Spinal cord (tissue), 10 donors: ENCODE measurements around the gene COMP. TPM values are rescaled to one million over a fixed set of nuclear protein-coding genes. Genes with fewer than 3 reads are reported as not detected.
A peak's percentile ranks its signal among the peaks of the same experiment; 100 is the strongest.
"Not testable (repeated sequence)": the region's sequence is repeated elsewhere in the genome, so short reads cannot be mapped to it uniquely, and the experiment has no call there.

ENCODE experiments used
- DNase-seq, 6 donors: peaks; one replicate each; pipeline versions ENCODE4 v3.0.0 to v3.0.0-alpha.2; 2013 to 2015; ENCODE audit warnings: low spot score in 6 of 6, low read depth in 4 of 6
- H3K27ac ChIP-seq: one replicate; pipeline ENCODE4 v1.5.1; 2013; ENCODE audit warnings: low read depth, low read length, control low read depth
- H3K27me3 ChIP-seq: one replicate; pipeline ENCODE4 v1.6.1; 2013; ENCODE audit warnings: low read length; ENCODE audit not compliant: control insufficient read depth, insufficient read depth
- H3K36me3 ChIP-seq: one replicate; pipeline ENCODE4 v1.6.1; 2013; ENCODE audit warnings: low read length; ENCODE audit not compliant: control insufficient read depth, insufficient read depth
- H3K4me1 ChIP-seq: one replicate; pipeline ENCODE4 v1.6.1; 2013; ENCODE audit warnings: low read length; ENCODE audit not compliant: control insufficient read depth, insufficient read depth
- H3K4me3 ChIP-seq: one replicate; pipeline ENCODE4 v1.5.1; 2013; ENCODE audit warnings: low read depth, low read length, control low read depth
- H3K9me3 ChIP-seq: one replicate; pipeline ENCODE4 v1.6.1; 2013; ENCODE audit warnings: low read length; ENCODE audit not compliant: control insufficient read depth, insufficient read depth
- WGBS: methylation state at CpG from one replicate; pipeline ENCODE4 v1.1.5; 2013; ENCODE audit warnings: missing lambda C conversion rate; ENCODE audit not compliant: insufficient coverage; 5-methylcytosine and 5-hydroxymethylcytosine counted together
- polyA plus RNA-seq, 2 donors: library from polyadenylated mRNA; unstranded; fragments of 120-200 nt; gene quantifications; one replicate each; pipeline ENCODE4 v1.2.1, GENCODE V29; 2013; ENCODE audit not compliant: insufficient read length in 2 of 2
- total RNA-seq, 2 donors: library from RNA; depleted of rRNA in 1 of 2; stranded (reverse); fragments of 120-200 nt in 1 of 2; fragments of >200 nt in 1 of 2; gene quantifications; one replicate each; pipeline versions ENCODE4 v1.2.3 to v1.2.4, GENCODE V29; 2013 to 2014
- donor health status: healthy.

COMP gene
- total and polyA plus RNA-seq, 4 donors = 0.23 to 0.40 (median 0.32) TPM; not detected in 1

- Histone ChIP-seq H3K4me1 (peaks cover 44% of the 10 kb centered on the region), H3K27ac (peak overlapping the region; percentile 47), H3K36me3 (peaks cover 49% of the 10 kb centered on the region)
- H3K27me3 ChIP-seq, H3K9me3 ChIP-seq, H3K4me3 ChIP-seq, DNase-seq: not testable (repeated sequence)
- WGBS = 97% methylated on average over 7 of the region's 11 CpGs
Observed at GRCh38 chr19:18733762-18734332, 57.3 kb downstream of the COMP start.

- Histone ChIP-seq H3K27ac (peak overlapping the region; percentile 47), H3K4me1 (peaks cover 44% of the 10 kb centered on the region), H3K4me3 (no peak overlapping the region), H3K27me3 (no peaks in the 10 kb centered on the region), H3K9me3 (no peaks in the 10 kb centered on the region), H3K36me3 (peaks cover 46% of the 10 kb centered on the region)
- 26% methylated on average over 9 of the region's 11 CpGs for WGBS
- peak in 3 of 6 donors; percentile 22 to 80 (median 69) for DNase-seq
Observed at GRCh38 chr19:18733196-18733647, 57.9 kb downstream of the COMP start.

Other genes with a start within 250 kb of the COMP start
- 100 to 1,000 TPM; 115 to 196 TPM for gene FKBP8, start 247.7 kb downstream of the COMP start, total RNA-seq
- 100 to 1,000 TPM; 354 to 364 TPM for gene FKBP8, start 247.7 kb downstream of the COMP start, polyA plus RNA-seq
- gene KXD1, start 233.4 kb downstream of the COMP start, total RNA-seq = 10 to 100 TPM; 28.0 to 51.1 TPM
- gene KXD1, start 233.4 kb downstream of the COMP start, polyA plus RNA-seq = 10 to 100 TPM; 70.2 to 76.0 TPM
- gene UBA52, start 219.4 kb downstream of the COMP start, total RNA-seq = 100 to 1,000 TPM; 660 to 956 TPM
- gene UBA52, start 219.4 kb downstream of the COMP start, polyA plus RNA-seq = 100 to 1,000 TPM; 638 to 717 TPM
- 10 to 100 TPM; 23.7 to 84.5 TPM for gene REX1BD, start 202.5 kb downstream of the COMP start, total RNA-seq
- gene REX1BD, start 202.5 kb downstream of the COMP start, polyA plus RNA-seq = 10 to 100 TPM; 70.7 to 71.7 TPM
- 10 to 100 TPM in 1 of 2 donors, 1 to 10 TPM in 1; 3.1 to 13.8 TPM for gene CRLF1, start 184.5 kb downstream of the COMP start, total RNA-seq
- 10 to 100 TPM; 14.1 to 27.2 TPM for gene CRLF1, start 184.5 kb downstream of the COMP start, polyA plus RNA-seq
- gene TMEM59L, start 178.4 kb downstream of the COMP start, total RNA-seq = 10 to 100 TPM; 21.4 to 64.1 TPM
- 100 to 1,000 TPM; 307 to 353 TPM for gene TMEM59L, start 178.4 kb downstream of the COMP start, polyA plus RNA-seq
- gene KLHL26, start 154.3 kb downstream of the COMP start, total RNA-seq = 1 to 10 TPM; 3.7 to 6.0 TPM
- 10 to 100 TPM; 22.7 to 22.8 TPM for gene KLHL26, start 154.3 kb downstream of the COMP start, polyA plus RNA-seq
- 1 to 10 TPM; 5.6 to 7.8 TPM for gene CRTC1, start 107.6 kb downstream of the COMP start, total RNA-seq
- 10 to 100 TPM; 44.7 to 45.3 TPM for gene CRTC1, start 107.6 kb downstream of the COMP start, polyA plus RNA-seq
- 10 to 100 TPM; 45.2 to 49.7 TPM for gene UPF1, start 40.7 kb upstream of the COMP start, total RNA-seq
- 10 to 100 TPM; 53.4 to 57.5 TPM for gene UPF1, start 40.7 kb upstream of the COMP start, polyA plus RNA-seq
- 10 to 100 TPM; 22.5 to 32.8 TPM for gene CERS1, start 104.9 kb upstream of the COMP start, total RNA-seq
- 100 to 1,000 TPM; 121 to 141 TPM for gene CERS1, start 104.9 kb upstream of the COMP start, polyA plus RNA-seq
- 100 to 1,000 TPM in 1 of 2 donors, 10 to 100 TPM in 1; 77.2 to 181 TPM for gene COPE, start 128.1 kb upstream of the COMP start, total RNA-seq
- gene COPE, start 128.1 kb upstream of the COMP start, polyA plus RNA-seq = 100 to 1,000 TPM; 174 to 188 TPM
- 10 to 100 TPM; 34.6 to 63.6 TPM for gene DDX49, start 128.4 kb upstream of the COMP start, total RNA-seq
- gene DDX49, start 128.4 kb upstream of the COMP start, polyA plus RNA-seq = 10 to 100 TPM; 79.0 to 81.8 TPM
- 10 to 100 TPM in 1 of 2 donors, 1 to 10 TPM in 1; 9.9 to 32.5 TPM for gene HOMER3, start 149.9 kb upstream of the COMP start, total RNA-seq
- 10 to 100 TPM; 37.6 to 39.2 TPM for gene HOMER3, start 149.9 kb upstream of the COMP start, polyA plus RNA-seq
- 10 to 100 TPM; 76.8 to 83.2 TPM for gene SUGP2, start 242.2 kb upstream of the COMP start, total RNA-seq
- 100 to 1,000 TPM; 176 to 198 TPM for gene SUGP2, start 242.2 kb upstream of the COMP start, polyA plus RNA-seq
- 10 to 100 TPM; 28.0 to 29.3 TPM for gene ARMC6, start 242.3 kb upstream of the COMP start, total RNA-seq
- gene ARMC6, start 242.3 kb upstream of the COMP start, polyA plus RNA-seq = 10 to 100 TPM; 42.8 to 49.0 TPM